ENCODE measurements around the gene TOP3A.
A peak's percentile ranks its signal among the peaks of the same experiment; 100 is the strongest.

TOP3A gene

DNA sequence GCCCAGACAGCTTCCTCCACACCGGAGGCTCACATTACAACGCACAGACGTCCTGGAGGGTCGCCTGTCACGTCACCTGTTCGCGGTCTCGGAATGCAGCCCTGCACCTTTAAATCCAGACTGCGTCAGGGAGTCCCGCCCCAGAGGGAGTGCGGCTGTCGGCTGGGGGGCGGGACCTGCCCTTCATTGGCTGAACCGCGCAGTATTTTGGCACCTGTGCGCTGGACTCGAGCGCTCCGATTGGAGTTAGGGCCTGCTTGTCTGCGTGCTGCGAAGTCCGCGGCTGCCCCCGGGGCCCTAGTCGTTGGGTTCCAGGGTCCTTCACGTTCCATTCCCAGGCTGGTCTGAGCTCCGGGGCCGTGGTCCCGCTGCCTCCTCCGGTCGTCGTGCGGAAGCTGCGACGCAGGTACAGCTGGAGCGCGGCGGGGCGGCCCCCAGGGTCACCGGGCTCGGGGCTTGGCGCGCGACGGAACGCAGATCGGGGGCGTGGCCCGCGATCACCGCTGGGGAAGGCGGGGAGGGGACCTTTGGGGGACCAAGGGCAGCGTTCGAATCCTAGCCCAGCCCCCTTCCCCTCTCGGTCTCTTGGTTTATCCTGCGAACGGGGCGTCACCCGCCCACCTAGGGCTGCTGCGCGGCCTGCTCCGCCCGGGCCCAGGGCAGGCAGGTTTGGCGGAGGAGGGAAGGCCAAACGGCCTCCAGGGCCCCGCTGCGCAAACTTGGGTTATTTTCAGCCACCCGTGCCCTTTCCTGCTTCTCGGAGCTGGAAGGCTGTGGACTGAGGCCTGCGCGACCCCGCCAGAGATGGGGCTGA is 54.3 kb downstream of the TOP3A start, which contains the start of gene MIEF2:
Gene MIEF2, plus strand, starts transcription at position 331 of the 814 bp plus-strand sequence. CDS start 2,059 bp downstream, outside the sequence.
- Mint-ChIP-seq H3K36me3 (ENCODE audit: low read depth) (peaks cover 6% of the 10 kb centered on the region), H3K4me1 (peaks cover 42% of the 10 kb centered on the region), H3K4me3 (peak within 1 kb of the TSS; percentile 84)

DNA sequence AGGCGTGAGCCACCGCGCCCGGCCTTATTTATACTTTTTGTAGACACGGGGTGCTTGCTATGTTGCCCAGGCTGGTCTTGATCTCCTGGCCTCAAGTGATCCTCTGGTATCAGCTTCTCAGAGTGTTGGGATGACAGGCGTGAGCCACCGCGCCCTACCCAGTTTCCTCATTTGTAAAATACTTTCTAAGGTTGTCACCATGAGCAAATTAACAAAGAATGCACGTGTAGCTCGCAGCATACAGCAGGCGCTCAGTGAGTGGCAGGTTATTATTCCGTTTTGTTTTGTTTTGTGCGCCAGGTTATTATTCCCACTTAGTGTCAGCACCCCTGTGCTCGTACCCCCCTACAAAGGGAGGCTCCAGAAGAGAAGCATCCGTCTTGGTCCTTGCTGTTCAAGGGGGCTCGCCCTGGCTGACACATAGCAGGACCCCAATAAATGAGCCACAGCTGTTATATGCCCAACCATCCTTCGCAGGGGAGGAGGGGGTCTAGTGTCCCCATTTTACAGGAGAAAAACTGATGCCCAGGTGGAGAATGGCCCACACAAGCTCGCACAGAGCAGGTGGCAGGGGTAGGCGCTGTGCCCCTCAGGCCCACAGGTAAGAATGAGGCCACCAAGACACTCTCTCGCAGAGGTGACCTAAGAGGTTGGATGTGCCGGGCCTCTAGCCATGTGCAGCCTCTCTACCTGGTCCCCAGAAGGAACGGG is 55.0 kb downstream of the TOP3A start:
- Mint-ChIP-seq H3K4me3 (peak overlapping the region; percentile 84), H3K36me3 (ENCODE audit: low read depth) (peaks cover 6% of the 10 kb centered on the region), H3K9me3 (no peaks in the 10 kb centered on the region), H3K4me1 (peaks cover 42% of the 10 kb centered on the region), H3K27ac (no peak overlapping the region), H3K27me3 (ENCODE audit: low read depth, poor library complexity) (no peaks in the 10 kb centered on the region)
- DNase-seq = no peak
- no peak for TF ChIP-seq CTCF (IDR thresholded peaks at IDR 0.05)

More for the DNA sequence above, 54.3 kb downstream of the TOP3A start, which contains the start of gene MIEF2:
- no peak for TF ChIP-seq CTCF (IDR thresholded peaks at IDR 0.05)
- Mint-ChIP-seq H3K27ac (peak within 1 kb of the TSS; percentile 51), H3K27me3 (ENCODE audit: low read depth, poor library complexity) (no peaks in the 10 kb centered on the region), H3K9me3 (no peaks in the 10 kb centered on the region)
- DNase-seq = peak; percentile 91

DNA sequence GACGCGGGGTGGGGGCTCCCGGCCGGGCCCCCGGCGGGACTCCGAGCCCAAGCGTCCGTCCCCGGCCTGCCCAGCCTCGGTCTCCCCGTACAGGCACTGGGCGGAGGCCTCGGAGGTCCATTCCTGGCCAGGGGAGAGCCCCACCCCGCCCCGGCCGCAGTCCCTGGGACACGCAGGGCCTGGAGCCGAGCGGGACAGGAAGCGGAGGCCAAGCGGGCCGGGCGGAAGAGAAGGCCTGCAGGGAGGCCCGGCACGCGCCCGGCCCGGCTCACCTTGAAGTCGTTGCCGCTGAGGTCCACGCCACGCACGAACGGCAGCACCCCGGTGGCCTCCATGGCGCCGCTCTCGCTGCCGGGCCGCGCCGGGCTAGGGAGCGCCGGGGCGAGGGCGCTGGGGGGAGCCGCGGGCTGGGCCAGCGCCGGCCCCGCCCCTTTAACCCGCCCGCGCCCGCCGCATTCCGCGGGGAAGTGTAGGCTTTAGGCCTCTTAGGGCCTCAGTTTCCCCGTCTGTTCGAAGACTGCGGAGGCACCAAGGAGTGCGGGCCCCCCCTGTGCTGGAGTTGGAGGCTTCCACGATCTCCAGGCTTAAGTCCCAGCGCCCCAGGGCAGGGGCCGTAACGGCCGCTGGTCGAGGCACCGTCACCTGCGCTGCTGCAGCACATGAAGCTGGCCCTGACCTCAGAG is 56.3 kb downstream of the TOP3A start, which contains the start of gene FLII:
Gene FLII, minus strand, starts transcription at position 383 of the 683 bp plus-strand sequence. Its CDS starts 48 bp downstream, at position 335.
- peak within 1 kb of the TSS; percentile 26 for H3K27ac Mint-ChIP-seq
- peak; percentile 64 for DNase-seq

GRCh38 chr17:18257982-18258355 is 56.8 kb downstream of the TOP3A start:
- H3K4me3 Mint-ChIP-seq = peak overlapping the region; percentile 94
- peak overlapping the region; percentile 26 for H3K27ac Mint-ChIP-seq
- TF ChIP-seq CTCF (IDR thresholded peaks at IDR 0.05) = no peak
- peaks cover under 1% of the 10 kb centered on the region for H3K36me3 Mint-ChIP-seq (ENCODE audit: low read depth)
- peaks cover 38% of the 10 kb centered on the region for H3K4me1 Mint-ChIP-seq
- H3K27me3 Mint-ChIP-seq (ENCODE audit: low read depth, poor library complexity) = peaks cover 3% of the 10 kb centered on the region
- peak; percentile 70 for DNase-seq
- no peaks in the 10 kb centered on the region for H3K9me3 Mint-ChIP-seq

More for the DNA sequence above, 56.3 kb downstream of the TOP3A start, which contains the start of gene FLII:
- peaks cover 6% of the 10 kb centered on the region for H3K36me3 Mint-ChIP-seq (ENCODE audit: low read depth)
- TF ChIP-seq CTCF (IDR thresholded peaks at IDR 0.05) = no peak
- H3K27me3 Mint-ChIP-seq (ENCODE audit: low read depth, poor library complexity) = peaks cover 3% of the 10 kb centered on the region
- H3K4me1 Mint-ChIP-seq = peaks cover 42% of the 10 kb centered on the region
- H3K9me3 Mint-ChIP-seq = no peaks in the 10 kb centered on the region
- peak within 1 kb of the TSS; percentile 94 for H3K4me3 Mint-ChIP-seq

GRCh38 chr17:18257268-18257981 is 57.4 kb downstream of the TOP3A start:
- Mint-ChIP-seq H3K27ac (peak overlapping the region; percentile 26), H3K27me3 (ENCODE audit: low read depth, poor library complexity) (peaks cover 3% of the 10 kb centered on the region), H3K4me3 (peak overlapping the region; percentile 94), H3K36me3 (ENCODE audit: low read depth) (no peaks in the 10 kb centered on the region), H3K4me1 (peaks cover 38% of the 10 kb centered on the region), H3K9me3 (no peaks in the 10 kb centered on the region)
- TF ChIP-seq CTCF (IDR thresholded peaks at IDR 0.05) = no peak
- peak; percentile 57 for DNase-seq
